Fibroblast of villous mesenchyme (primary cell): Measurements from ENCODE around the gene S100A12. TPM values are rescaled to one million over a fixed set of nuclear protein-coding genes. Genes with fewer than 3 reads are reported as not detected.

Experiments used
- DNase-seq: peaks from one replicate; pipeline ENCODE4 v3.0.0-alpha.2; 2010; ENCODE audit warnings: low read depth
- H3K4me3 ChIP-seq: 2 replicates; pipeline ENCODE4 v1.5.1; 2011; ENCODE audit warnings: low read depth, mild to moderate bottlenecking, low read length
- small RNA-seq: library from RNA; depleted of rRNA; stranded (forward); fragments of <200 nt; gene quantifications from one replicate; pipeline ENCODE3, GENCODE V24; 2012
- total RNA-seq: library from RNA; depleted of rRNA; stranded (reverse); fragments of >200 nt; gene quantifications from 2 replicates; pipeline ENCODE4 v1.2.3, GENCODE V29; 2012
- TF ChIP-seq, protein P1 (sequence below): IDR thresholded peaks from 2 replicates; pipeline ENCODE4 v1.5.1; 2012; ENCODE audit warnings: low read depth, mild to moderate bottlenecking, low read length; ENCODE audit not compliant: insufficient read depth

Gene S100A12
- total RNA-seq, 1 donor = not detected

DNA sequence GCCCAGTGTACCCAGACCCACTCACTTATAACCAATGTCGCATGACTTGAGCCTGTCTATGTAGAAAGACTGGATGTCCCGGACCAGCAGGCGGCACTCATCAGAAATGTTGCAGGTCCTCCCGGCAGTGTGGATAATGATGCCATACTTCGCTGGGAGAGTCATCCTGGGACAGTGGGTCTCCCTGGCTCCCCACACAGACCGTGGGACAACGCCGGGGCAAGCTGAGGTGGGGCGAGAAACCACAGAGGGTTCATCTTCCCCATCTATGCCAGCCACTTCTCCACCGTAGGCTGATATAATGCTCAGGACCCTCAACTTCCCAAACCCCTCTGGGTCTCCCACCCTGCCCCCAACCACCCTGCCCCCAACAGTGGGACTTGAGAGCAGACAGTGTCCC is 35.1 kb downstream of the S100A12 start:
- no peak for DNase-seq
- no peak overlapping the region for H3K4me3 ChIP-seq
- TF ChIP-seq, protein P1, sequence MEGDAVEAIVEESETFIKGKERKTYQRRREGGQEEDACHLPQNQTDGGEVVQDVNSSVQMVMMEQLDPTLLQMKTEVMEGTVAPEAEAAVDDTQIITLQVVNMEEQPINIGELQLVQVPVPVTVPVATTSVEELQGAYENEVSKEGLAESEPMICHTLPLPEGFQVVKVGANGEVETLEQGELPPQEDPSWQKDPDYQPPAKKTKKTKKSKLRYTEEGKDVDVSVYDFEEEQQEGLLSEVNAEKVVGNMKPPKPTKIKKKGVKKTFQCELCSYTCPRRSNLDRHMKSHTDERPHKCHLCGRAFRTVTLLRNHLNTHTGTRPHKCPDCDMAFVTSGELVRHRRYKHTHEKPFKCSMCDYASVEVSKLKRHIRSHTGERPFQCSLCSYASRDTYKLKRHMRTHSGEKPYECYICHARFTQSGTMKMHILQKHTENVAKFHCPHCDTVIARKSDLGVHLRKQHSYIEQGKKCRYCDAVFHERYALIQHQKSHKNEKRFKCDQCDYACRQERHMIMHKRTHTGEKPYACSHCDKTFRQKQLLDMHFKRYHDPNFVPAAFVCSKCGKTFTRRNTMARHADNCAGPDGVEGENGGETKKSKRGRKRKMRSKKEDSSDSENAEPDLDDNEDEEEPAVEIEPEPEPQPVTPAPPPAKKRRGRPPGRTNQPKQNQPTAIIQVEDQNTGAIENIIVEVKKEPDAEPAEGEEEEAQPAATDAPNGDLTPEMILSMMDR = no peak

DNA sequence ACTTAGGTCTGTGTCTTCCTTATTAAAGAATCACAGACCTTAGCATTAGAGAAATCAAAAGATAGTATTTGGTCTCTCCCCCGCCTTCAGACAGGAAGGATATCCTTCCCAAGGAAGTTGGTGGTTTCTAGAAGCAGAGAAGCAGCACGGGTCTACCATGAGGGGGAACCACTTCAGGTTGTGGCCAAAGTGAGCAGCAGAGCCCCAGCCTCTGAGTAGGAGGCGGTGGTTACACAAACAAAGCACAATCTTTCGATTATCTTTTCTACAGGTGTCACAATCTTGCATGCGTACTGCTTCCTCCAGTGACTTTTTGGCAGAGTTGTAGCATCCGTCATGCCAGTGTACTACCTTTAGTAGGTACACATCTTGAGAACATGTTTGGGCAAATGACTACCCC is 35.6 kb downstream of the S100A12 start:
- DNase-seq = no peak
- H3K4me3 ChIP-seq = no peak overlapping the region
- TF ChIP-seq, protein P1 = no peak

DNA sequence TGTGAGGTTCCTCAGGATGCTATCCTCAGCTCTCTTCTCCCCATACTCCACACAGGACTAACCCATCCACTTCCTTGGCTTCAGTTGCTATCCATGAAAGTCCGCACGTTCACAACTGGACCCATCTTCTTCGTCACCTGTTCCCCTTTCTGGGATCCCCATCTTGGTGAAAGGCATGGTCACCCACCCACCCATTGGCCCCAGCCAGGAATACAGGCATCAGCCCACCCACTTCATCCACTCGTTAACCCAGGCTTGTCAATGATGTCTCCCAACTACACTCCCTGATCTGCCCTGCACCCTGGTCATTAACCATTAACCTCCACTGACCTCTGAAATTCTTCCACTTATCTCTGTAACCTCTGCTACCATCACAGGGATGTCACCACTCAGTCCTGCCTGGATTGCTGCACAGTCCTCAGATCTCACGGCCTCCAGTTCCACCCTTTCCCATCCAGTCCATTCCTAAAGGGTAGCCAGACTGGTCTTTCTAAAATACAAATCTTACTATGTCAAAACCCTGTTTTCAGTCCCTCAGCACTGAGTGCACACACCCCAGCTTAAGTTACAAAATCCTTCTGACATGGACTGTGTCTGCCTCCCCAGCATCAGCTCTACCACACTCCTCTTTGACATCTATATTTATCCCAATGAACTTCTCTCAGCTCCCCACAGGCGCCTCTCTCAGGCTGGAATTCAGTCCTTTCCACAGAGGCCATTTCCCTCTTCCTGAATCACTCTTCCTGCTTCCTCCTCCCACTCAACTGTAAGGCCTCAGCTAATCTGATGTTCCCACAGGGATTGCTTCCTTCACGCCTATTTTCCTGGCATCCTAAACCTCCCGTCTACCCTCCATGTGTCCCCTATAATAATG is 37.2 kb downstream of the S100A12 start:
- H3K4me3 ChIP-seq = no peak overlapping the region
- TF ChIP-seq, protein P1 = no peak
- DNase-seq = no peak

DNA sequence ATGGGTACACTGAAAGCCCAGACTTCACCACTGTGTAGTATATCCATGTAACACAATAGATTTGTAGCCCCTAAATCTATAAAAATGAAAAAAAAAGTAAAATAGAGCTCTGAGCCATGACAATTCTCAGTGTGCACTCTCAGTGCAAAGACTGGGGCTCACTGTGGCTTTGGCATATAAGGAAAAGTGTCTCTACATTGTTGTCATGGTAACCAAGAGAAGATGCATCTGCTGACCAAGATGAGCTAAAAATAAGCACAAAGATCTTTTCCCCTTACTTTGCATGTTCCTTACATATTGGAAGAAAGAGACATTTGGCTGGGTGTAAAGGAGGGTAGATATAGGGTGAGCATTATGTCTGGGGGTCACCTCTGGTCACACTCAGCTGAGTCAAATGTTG is 38.8 kb downstream of the S100A12 start:
- no peak for DNase-seq
- H3K4me3 ChIP-seq = no peak overlapping the region
- TF ChIP-seq, protein P1 = no peak

DNA sequence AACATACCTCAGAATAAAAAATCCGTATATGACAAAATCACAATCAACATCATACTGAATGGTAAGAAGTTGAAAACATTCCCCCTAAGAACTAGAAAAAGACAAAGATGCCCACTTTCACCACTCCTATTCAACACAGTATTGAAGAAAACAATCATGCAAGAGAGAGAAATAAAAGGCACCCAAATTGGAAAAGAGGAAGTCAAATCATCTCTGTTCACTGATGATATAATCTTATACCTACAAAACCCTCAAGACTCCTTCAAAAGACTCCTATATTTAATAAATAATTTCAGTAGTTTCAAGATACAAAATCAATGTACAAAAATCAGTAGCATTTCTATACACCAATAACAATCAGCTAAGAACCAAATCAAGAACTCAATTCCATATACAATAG is 41.5 kb downstream of the S100A12 start:
- no peak for DNase-seq
- no peak overlapping the region for H3K4me3 ChIP-seq
- TF ChIP-seq, protein P1 = no peak

DNA sequence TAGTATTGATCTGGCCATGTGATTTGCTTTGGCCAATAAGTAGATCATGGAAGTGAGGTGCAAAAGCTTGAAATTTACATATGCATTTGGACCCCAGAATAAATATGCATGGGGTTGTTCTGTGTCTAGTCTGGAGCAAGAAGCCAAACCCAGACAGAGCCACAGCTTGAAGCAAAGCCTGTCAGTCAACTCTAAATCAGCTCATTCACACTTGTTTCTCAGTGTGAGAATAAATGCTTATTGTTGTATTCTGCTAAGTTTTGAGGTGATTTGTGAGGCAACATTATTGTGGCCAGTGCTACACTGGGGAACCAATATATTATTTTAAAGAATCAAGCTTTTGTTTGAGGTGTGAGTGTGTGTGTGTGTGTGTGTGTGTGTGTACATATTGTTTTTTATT is 50.5 kb downstream of the S100A12 start:
- DNase-seq = no peak
- TF ChIP-seq, protein P1 = no peak
- H3K4me3 ChIP-seq = no peak overlapping the region

Small RNA genes within 50 kb of the gene (small RNA-seq; reads per million reads assigned to genes)
- gene RNU6-160P (not detected), gene S100A15A (not detected)

Other genes starting within 250 kb of the S100A12 start
- gene SPRR2G, start 224.7 kb downstream of the S100A12 start, total RNA-seq = not detected in 2 replicates
- gene LELP1, start 172.2 kb downstream of the S100A12 start, total RNA-seq = not detected in 2 replicates
- under 0.01 TPM in 1 of 2 replicates, not detected in the other for gene PRR9, start 158.0 kb downstream of the S100A12 start, total RNA-seq
- not detected in 2 replicates for gene LORICRIN, start 115.9 kb downstream of the S100A12 start, total RNA-seq
- not detected in 2 replicates for gene PGLYRP3, start 62.7 kb downstream of the S100A12 start, total RNA-seq
- gene PGLYRP4, start 26.8 kb downstream of the S100A12 start, total RNA-seq = not detected in 2 replicates
- not detected in 2 replicates for gene S100A9, start 17.8 kb downstream of the S100A12 start, total RNA-seq
- not detected in 2 replicates for gene S100A8, start 15.5 kb upstream of the S100A12 start, total RNA-seq
- not detected in 2 replicates for gene S100A7A, start 40.9 kb upstream of the S100A12 start, total RNA-seq
- not detected in 2 replicates for gene S100A7, start 85.0 kb upstream of the S100A12 start, total RNA-seq
- gene S100A6, start 160.4 kb upstream of the S100A12 start, total RNA-seq = 1,018 and 1,040 TPM in 2 replicates
- 0.32 TPM in 1 of 2 replicates, not detected in the other for gene S100A5, start 165.3 kb upstream of the S100A12 start, total RNA-seq
- gene S100A4, start 170.2 kb upstream of the S100A12 start, total RNA-seq = 165 and 507 TPM in 2 replicates
- gene S100A3, start 173.6 kb upstream of the S100A12 start, total RNA-seq = 18.0 and 20.3 TPM in 2 replicates
- 0.97 and 2.2 TPM in 2 replicates for gene S100A2, start 190.2 kb upstream of the S100A12 start, total RNA-seq
- gene S100A16, start 237.5 kb upstream of the S100A12 start, total RNA-seq = 159 and 206 TPM in 2 replicates
- gene S100A14, start 240.7 kb upstream of the S100A12 start, total RNA-seq = not detected in 2 replicates